Colonic mucosa (tissue), 4 donors: Measurements from ENCODE around the gene REC114. TPM values are rescaled to one million over a fixed set of nuclear protein-coding genes. Genes with fewer than 3 reads are reported as not detected.
"Not testable (repeated sequence)": the region's sequence is repeated elsewhere in the genome, so short reads cannot be mapped to it uniquely, and the experiment has no call there.

Experiments
- DNase-seq: peaks from one replicate; pipeline ENCODE4 v3.0.0-alpha.2; 2020
- H3K27ac ChIP-seq: fragments of 200-600 bp; one replicate; pipeline ENCODE4 v1.8.0; 2021
- H3K27me3 ChIP-seq: fragments of 200-600 bp; one replicate; pipeline ENCODE4 v1.8.0; 2021
- H3K36me3 ChIP-seq: fragments of 200-600 bp; one replicate; pipeline ENCODE4 v1.8.0; 2021
- H3K4me1 ChIP-seq: fragments of 200-600 bp; one replicate; pipeline ENCODE4 v1.8.0; 2021; ENCODE audit warnings: mild to moderate bottlenecking
- H3K4me3 ChIP-seq: fragments of 200-600 bp; one replicate; pipeline ENCODE4 v1.8.0; 2021
- H3K9ac ChIP-seq, 2 donors: one replicate each; pipeline ENCODE4 v1.7.0; 2013; ENCODE audit warnings: control low read depth in 2 of 2, low read depth in 2 of 2, low read length in 2 of 2
- H3K9me3 ChIP-seq: fragments of 200-600 bp; one replicate; pipeline ENCODE4 v1.8.0; 2021
- CTCF ChIP-seq: fragments of 200-600 bp; IDR thresholded peaks from one replicate; pipeline ENCODE4 v1.8.0; 2022; ENCODE audit warnings: antibody characterized with exemption, mild to moderate bottlenecking
- intact Hi-C: fragments of 100-400 bp; cut with DNase I; formaldehyde crosslinking; loops from one replicate; pipeline ENCODE4 v1.14.1; 2022
- total RNA-seq, 2 donors: library from RNA; stranded (reverse); fragmentation: NEBNext Ultra II Directional in 1 of 2; extraction: Animal tissue kit (Norgen Biotek cat#: 25700) in 1 of 2; gene quantifications; one replicate each; pipeline ENCODE4 v1.2.1, GENCODE V29; 2021
- donor health status: healthy.
- donor health status: DM: no; HTN: no; CAD: no.
- donor health status: DM: no; HTN: no; CAD: no.

REC114 gene
- total RNA-seq, 2 donors from 2014 or later = not detected

GRCh38 chr15:73541479-73541878 is 98.5 kb downstream of the REC114 start:
- peak; percentile 37 for DNase-seq

GRCh38 chr15:73548925-73549324 is 106.0 kb downstream of the REC114 start:
- H3K27me3 ChIP-seq, H3K9me3 ChIP-seq, H3K36me3 ChIP-seq, H3K9ac ChIP-seq, intact Hi-C loops, H3K27ac ChIP-seq, DNase-seq, H3K4me1 ChIP-seq, H3K4me3 ChIP-seq: not testable (repeated sequence)

More at GRCh38 chr15:73541479-73541878, 98.5 kb downstream of the REC114 start:
- Histone ChIP-seq H3K4me1 (no peaks in the 10 kb centered on the region), H3K27me3 (no peaks in the 10 kb centered on the region), H3K36me3 (no peaks in the 10 kb centered on the region), H3K9me3 (no peaks in the 10 kb centered on the region), H3K27ac (no peak overlapping the region), H3K9ac (no peak overlapping the region), H3K4me3 (no peak overlapping the region)
- intact Hi-C loops = no loop called here
- TF ChIP-seq CTCF = no peak

GRCh38 chr15:73550190-73550589 is 107.2 kb downstream of the REC114 start:
- no peaks in the 10 kb centered on the region for H3K27me3 ChIP-seq
- DNase-seq = no peak
- no peak overlapping the region for H3K27ac ChIP-seq
- H3K9ac ChIP-seq = no peak overlapping the region
- H3K4me1 ChIP-seq = no peaks in the 10 kb centered on the region
- intact Hi-C loops = no loop called here
- no peak overlapping the region for H3K4me3 ChIP-seq
- no peaks in the 10 kb centered on the region for H3K36me3 ChIP-seq
- no peak for TF ChIP-seq CTCF
- no peaks in the 10 kb centered on the region for H3K9me3 ChIP-seq

GRCh38 chr15:73555080-73555479 is 112.1 kb downstream of the REC114 start:
- intact Hi-C loops = no loop called here
- no peak for DNase-seq
- H3K36me3 ChIP-seq = peaks cover 8% of the 10 kb centered on the region
- no peaks in the 10 kb centered on the region for H3K27me3 ChIP-seq
- TF ChIP-seq CTCF = no peak
- H3K9ac ChIP-seq = no peak overlapping the region
- no peaks in the 10 kb centered on the region for H3K9me3 ChIP-seq
- H3K27ac ChIP-seq = no peak overlapping the region
- H3K4me1 ChIP-seq = no peaks in the 10 kb centered on the region
- no peak overlapping the region for H3K4me3 ChIP-seq

GRCh38 chr15:73558529-73558928 is 115.6 kb downstream of the REC114 start:
- H3K36me3 ChIP-seq = peaks cover 12% of the 10 kb centered on the region
- H3K9me3 ChIP-seq = no peaks in the 10 kb centered on the region
- no peaks in the 10 kb centered on the region for H3K4me1 ChIP-seq
- H3K27ac ChIP-seq = no peak overlapping the region
- no peaks in the 10 kb centered on the region for H3K27me3 ChIP-seq
- TF ChIP-seq CTCF = no peak
- intact Hi-C loops = no loop called here
- no peak for DNase-seq
- H3K9ac ChIP-seq = no peak overlapping the region
- no peak overlapping the region for H3K4me3 ChIP-seq

- intact Hi-C loops = loop anchor here (5.0 kb wide), 1 partner anchor 137 kb away; no protein-coding TSS in a partner anchor
- peak; percentile 38 for DNase-seq
- no peak overlapping the region for H3K27ac ChIP-seq
- H3K9ac ChIP-seq = no peak overlapping the region
- no peaks in the 10 kb centered on the region for H3K27me3 ChIP-seq
- no peaks in the 10 kb centered on the region for H3K9me3 ChIP-seq
- no peaks in the 10 kb centered on the region for H3K4me1 ChIP-seq
- peaks cover 12% of the 10 kb centered on the region for H3K36me3 ChIP-seq
- no peak overlapping the region for H3K4me3 ChIP-seq
- peak; percentile 30 for TF ChIP-seq CTCF
These were observed 117.6 kb downstream of the REC114 start for GRCh38 chr15:73560501-73561117.
